Neuronal stem cell (in vitro differentiated cells): ENCODE data around the gene PLLP. TPM values are rescaled to one million over a fixed set of nuclear protein-coding genes. Genes with fewer than 3 reads are reported as not detected.

Experiments
- DNase-seq: peaks from one replicate; pipeline ENCODE4 v3.0.0-alpha.2; 2013; ENCODE audit warnings: low spot score
- H2AFZ ChIP-seq: one replicate; pipeline ENCODE4 v1.6.1; 2013; ENCODE audit warnings: mild to moderate bottlenecking, low read length, inconsistent platforms
- H2AK5ac ChIP-seq: 2 replicates; pipeline ENCODE4 v1.6.1; 2013; ENCODE audit warnings: low read depth, mild to moderate bottlenecking, inconsistent platforms, low read length, moderate library complexity, mixed read lengths
- H2BK120ac ChIP-seq: 2 replicates; pipeline ENCODE4 v1.6.1; 2013; ENCODE audit warnings: low read depth, mild to moderate bottlenecking, inconsistent platforms, low read length, moderate library complexity, mixed read lengths
- H2BK12ac ChIP-seq: one replicate; pipeline ENCODE4 v1.6.1; 2013; ENCODE audit warnings: low read length, inconsistent platforms
- H2BK15ac ChIP-seq: 2 replicates; pipeline ENCODE4 v1.6.1; 2013; ENCODE audit warnings: mild to moderate bottlenecking, low read length, inconsistent platforms, mixed read lengths
- H2BK5ac ChIP-seq: one replicate; pipeline ENCODE4 v1.6.1; 2013; ENCODE audit warnings: inconsistent platforms, mild to moderate bottlenecking, low read length, moderate library complexity
- H3K14ac ChIP-seq: one replicate; pipeline ENCODE4 v1.6.1; 2013; ENCODE audit warnings: low read length, inconsistent platforms
- H3K18ac ChIP-seq: 2 replicates; pipeline ENCODE4 v1.6.1; 2013; ENCODE audit warnings: low read length, inconsistent platforms
- H3K23ac ChIP-seq: 2 replicates; pipeline ENCODE4 v1.6.1; 2013; ENCODE audit warnings: low read depth, mild to moderate bottlenecking, mixed read lengths, low read length, inconsistent platforms; ENCODE audit not compliant: poor library complexity
- H3K27ac ChIP-seq: replicated peaks from 3 replicates; pipeline ENCODE4 v1.5.1; 2013; ENCODE audit warnings: low read length, inconsistent platforms
- H3K27me3 ChIP-seq, 3 experiments: 2 replicates each; pipeline ENCODE4 v1.6.1; 2013; ENCODE audit warnings: low read length in 3 of 3, mild to moderate bottlenecking in 2 of 3, inconsistent platforms in 1 of 3, low read depth in 1 of 3, mixed read lengths in 1 of 3, moderate library complexity in 1 of 3; ENCODE audit not compliant: control insufficient read depth in 3 of 3, insufficient read depth in 3 of 3
- H3K36me3 ChIP-seq, 2 donors: replicated peaks in 1 of 2; 2 replicates each; pipeline ENCODE4 v1.6.1; 2013; ENCODE audit warnings: low read length in 2 of 2; ENCODE audit not compliant: control insufficient read depth in 2 of 2, insufficient read depth in 2 of 2
- H3K4ac ChIP-seq: 2 replicates; pipeline ENCODE4 v1.6.1; 2013; ENCODE audit warnings: inconsistent platforms, mild to moderate bottlenecking, low read length, moderate library complexity
- H3K4me1 ChIP-seq, 2 donors: 1 replicate in 1 of 2; 2 replicates in 1 of 2; pipeline ENCODE4 v1.6.1; 2013; ENCODE audit warnings: low read length in 2 of 2, low read depth in 1 of 2; ENCODE audit not compliant: control insufficient read depth in 2 of 2, insufficient read depth in 1 of 2
- H3K4me2 ChIP-seq: one replicate; pipeline ENCODE4 v1.6.1; 2013; ENCODE audit warnings: mild to moderate bottlenecking, low read length, inconsistent platforms; ENCODE audit not compliant: insufficient read depth, poor library complexity, severe bottlenecking
- H3K4me3 ChIP-seq, 2 donors: 2 replicates each; pipeline ENCODE4 v1.5.1; 2013; ENCODE audit warnings: low read length in 2 of 2, mild to moderate bottlenecking in 2 of 2, inconsistent platforms in 1 of 2, moderate library complexity in 1 of 2
- H3K79me1 ChIP-seq: one replicate; pipeline ENCODE4 v1.6.1; 2013; ENCODE audit warnings: low read depth, mild to moderate bottlenecking, inconsistent platforms, low read length, moderate library complexity
- H3K9ac ChIP-seq: one replicate; pipeline ENCODE4 v1.6.1; 2013; ENCODE audit warnings: mild to moderate bottlenecking, low read depth, low read length, inconsistent platforms; ENCODE audit not compliant: poor library complexity
- H3K9me3 ChIP-seq, 2 donors: replicated peaks in 1 of 2; 2 replicates each; pipeline versions ENCODE3 to v1.6.1; 2013; ENCODE audit warnings: low read length in 2 of 2, mild to moderate bottlenecking in 2 of 2, inconsistent platforms in 1 of 2, low read depth in 1 of 2, mixed read lengths in 1 of 2, moderate library complexity in 1 of 2; ENCODE audit not compliant: control insufficient read depth in 2 of 2, insufficient read depth in 1 of 2
- H4K8ac ChIP-seq: one replicate; pipeline ENCODE4 v1.6.1; 2013; ENCODE audit warnings: low read depth, mild to moderate bottlenecking, inconsistent platforms, low read length, moderate library complexity
- H4K91ac ChIP-seq: one replicate; pipeline ENCODE4 v1.6.1; 2013; ENCODE audit warnings: low read length, low read depth, mild to moderate bottlenecking, inconsistent platforms; ENCODE audit not compliant: poor library complexity
- WGBS, 2 donors: extraction: QIAGEN DNeasy Blood & Tissue Kit; methylation state at CpG; one replicate each; pipeline ENCODE4 v1.1.7; 2013; ENCODE audit warnings: missing lambda C conversion rate in 2 of 2, mixed read lengths in 1 of 2; ENCODE audit not compliant: insufficient read length in 2 of 2, insufficient replicate concordance in 1 of 2; ENCODE audit errors: extremely low coverage in 2 of 2; 5-methylcytosine and 5-hydroxymethylcytosine counted together
- polyA plus RNA-seq, 2 experiments: library from polyadenylated mRNA; stranded (reverse); fragments of 200-250 nt; gene quantifications; one replicate each; pipeline ENCODE4 v1.2.3, GENCODE V29; 2013

PLLP gene
- 3.6 TPM for polyA plus RNA-seq (2013, experiment 1 of 2)
- polyA plus RNA-seq (2013, experiment 2 of 2): 3.4 TPM

GRCh38 chr16:57284209-57284951 is at the start of gene PLLP:
PLLP (minus strand) TSS chr16:57284672; CDS start chr16:57284540, 132 bp downstream.
- Histone ChIP-seq H2BK5ac (peak within 1 kb of the TSS; percentile 32), H2BK12ac (peak within 1 kb of the TSS; percentile 93), H2BK15ac (peak within 1 kb of the TSS; percentile 69), H3K14ac (peak within 1 kb of the TSS; percentile 65), H3K79me1 (no peaks in the 10 kb centered on the region), H3K27ac (no peak within 1 kb of the TSS), H2BK120ac (peak within 1 kb of the TSS; percentile 55), H3K4me3 (peak within 1 kb of the TSS; percentile 42 to 83), H3K9me3 (peaks cover 0 to 2% of the 10 kb centered on the region in 2 donors), H3K27me3 (peaks cover 12 to 56% (median 28%) of the 10 kb centered on the region in 3 experiments), H3K4me2 (peak within 1 kb of the TSS; percentile 95), H3K9ac (peak within 1 kb of the TSS; percentile 78), H3K4me1 (peaks cover 0 to 5% of the 10 kb centered on the region in 2 donors), H4K91ac (peak within 1 kb of the TSS; percentile 40), H3K18ac (peak within 1 kb of the TSS; percentile 98), H2AK5ac (peak within 1 kb of the TSS; percentile 72), H4K8ac (no peak within 1 kb of the TSS), H3K36me3 (no peaks in the 10 kb centered on the region), H2AFZ (peak within 1 kb of the TSS; percentile 94), H3K4ac (no peak within 1 kb of the TSS), H3K23ac (peak within 1 kb of the TSS; percentile 96)
- DNase-seq: no peak
- WGBS, 2 donors: no CpG with 5 or more reads among the region's 95 CpGs

GRCh38 chr16:57333402-57333801 is 48.9 kb upstream of the PLLP start:
- Histone ChIP-seq H3K27me3 (peaks cover 0 to 4% (median 0%) of the 10 kb centered on the region in 3 experiments), H3K27ac (no peak overlapping the region), H2BK120ac (no peak overlapping the region), H4K8ac (no peak overlapping the region), H3K4me3 (no peak overlapping the region), H3K4me1 (no peaks in the 10 kb centered on the region), H3K36me3 (no peaks in the 10 kb centered on the region), H2AK5ac (no peak overlapping the region), H3K4ac (no peak overlapping the region), H3K18ac (no peak overlapping the region), H3K23ac (no peak overlapping the region), H3K4me2 (no peak overlapping the region), H4K91ac (no peak overlapping the region), H2AFZ (no peak overlapping the region), H3K9ac (no peak overlapping the region), H2BK12ac (no peak overlapping the region), H3K9me3 (no peaks in the 10 kb centered on the region), H2BK5ac (no peak overlapping the region), H3K14ac (no peak overlapping the region), H3K79me1 (no peaks in the 10 kb centered on the region), H2BK15ac (no peak overlapping the region)
- WGBS, 2 donors: no CpG with 5 or more reads among the region's 1 CpG
- no peak for DNase-seq

GRCh38 chr16:57331355-57331754 is 46.9 kb upstream of the PLLP start:
- H2BK120ac ChIP-seq: no peak overlapping the region
- no peaks in the 10 kb centered on the region for H3K79me1 ChIP-seq
- H3K4me2 ChIP-seq: no peak overlapping the region
- H3K4me1 ChIP-seq: no peaks in the 10 kb centered on the region
- no peaks in the 10 kb centered on the region for H3K9me3 ChIP-seq
- H3K36me3 ChIP-seq: no peaks in the 10 kb centered on the region
- H3K14ac ChIP-seq: no peak overlapping the region
- H3K18ac ChIP-seq: no peak overlapping the region
- H2AFZ ChIP-seq: no peak overlapping the region
- DNase-seq: no peak
- H2BK12ac ChIP-seq: no peak overlapping the region
- H3K23ac ChIP-seq: no peak overlapping the region
- no peak overlapping the region for H4K8ac ChIP-seq
- H3K27me3 ChIP-seq: peaks cover 0 to 4% (median 0%) of the 10 kb centered on the region in 3 experiments
- H3K4ac ChIP-seq: no peak overlapping the region
- H2AK5ac ChIP-seq: no peak overlapping the region
- H2BK15ac ChIP-seq: no peak overlapping the region
- WGBS, 2 donors: no CpG with 5 or more reads among the region's 3 CpGs
- H4K91ac ChIP-seq: no peak overlapping the region
- no peak overlapping the region for H3K4me3 ChIP-seq
- H3K27ac ChIP-seq: no peak overlapping the region
- H3K9ac ChIP-seq: no peak overlapping the region
- no peak overlapping the region for H2BK5ac ChIP-seq

- H4K8ac ChIP-seq: no peak overlapping the region
- no peak overlapping the region for H3K18ac ChIP-seq
- no peak overlapping the region for H2AFZ ChIP-seq
- no peak overlapping the region for H2BK5ac ChIP-seq
- no peak overlapping the region for H2BK12ac ChIP-seq
- H3K4me2 ChIP-seq: no peak overlapping the region
- H3K14ac ChIP-seq: no peak overlapping the region
- no CpG with 5 or more reads among the region's 8 CpGs for WGBS, 2 donors
- H3K4ac ChIP-seq: no peak overlapping the region
- H3K27ac ChIP-seq: no peak overlapping the region
- no peak overlapping the region for H2AK5ac ChIP-seq
- no peak overlapping the region for H3K4me3 ChIP-seq
- H3K23ac ChIP-seq: no peak overlapping the region
- no peaks in the 10 kb centered on the region for H3K9me3 ChIP-seq
- H3K36me3 ChIP-seq: no peaks in the 10 kb centered on the region
- H2BK15ac ChIP-seq: no peak overlapping the region
- H3K4me1 ChIP-seq: no peaks in the 10 kb centered on the region
- no peak overlapping the region for H2BK120ac ChIP-seq
- no peak for DNase-seq
- H3K27me3 ChIP-seq: peaks cover 0 to 4% (median 0%) of the 10 kb centered on the region in 3 experiments
- H3K79me1 ChIP-seq: no peaks in the 10 kb centered on the region
- H4K91ac ChIP-seq: no peak overlapping the region
- H3K9ac ChIP-seq: no peak overlapping the region
Measured at GRCh38 chr16:57329718-57330327, 45.4 kb upstream of the PLLP start.
